Glutamatergic neuron (in vitro differentiated cells): ENCODE results near the gene ANO2. TPM values are rescaled to one million over a fixed set of nuclear protein-coding genes. Genes with fewer than 3 reads are reported as not detected.

Experiments
- DNase-seq: peaks from one replicate; pipeline ENCODE4 v3.0.0; 2022
- H3K27ac Mint-ChIP-seq: one replicate; pipeline ENCODE4 v1.8.0; 2020; ENCODE audit warnings: mild to moderate bottlenecking, mixed read lengths, inconsistent platforms; ENCODE audit not compliant: unreplicated experiment
- H3K27me3 Mint-ChIP-seq: one replicate; pipeline ENCODE4 v1.8.0; 2020; ENCODE audit warnings: mild to moderate bottlenecking, moderate library complexity, mixed read lengths, inconsistent platforms; ENCODE audit not compliant: unreplicated experiment
- H3K36me3 Mint-ChIP-seq: one replicate; pipeline ENCODE4 v1.8.0; 2020; ENCODE audit warnings: mild to moderate bottlenecking, mixed read lengths, inconsistent platforms; ENCODE audit not compliant: unreplicated experiment
- H3K4me1 Mint-ChIP-seq: one replicate; pipeline ENCODE4 v1.8.0; 2020; ENCODE audit warnings: mild to moderate bottlenecking, low read depth, mixed read lengths, inconsistent platforms; ENCODE audit not compliant: unreplicated experiment
- H3K4me3 Mint-ChIP-seq: one replicate; pipeline ENCODE4 v1.8.0; 2020; ENCODE audit warnings: mild to moderate bottlenecking, mixed read lengths, inconsistent platforms; ENCODE audit not compliant: unreplicated experiment
- H3K9me3 Mint-ChIP-seq: one replicate; pipeline ENCODE4 v1.8.0; 2020; ENCODE audit warnings: mild to moderate bottlenecking, moderate library complexity, mixed read lengths, inconsistent platforms; ENCODE audit not compliant: unreplicated experiment
- total RNA-seq: library from RNA; stranded (reverse); fragmentation: NEBNext Ultra II Directional; extraction: Animal tissue kit (Norgen Biotek cat#: 25700); gene quantifications from one replicate; pipeline ENCODE4 v1.2.1, GENCODE V29; 2021; ENCODE audit not compliant: unreplicated experiment
- TF ChIP-seq, protein P1 (sequence below): fragments of 200-600 bp; sonication (generic); IDR thresholded peaks from one replicate; pipeline ENCODE4 v1.5.0; 2021; ENCODE audit not compliant: partially characterized antibody, unreplicated experiment

The ANO2 gene
- total RNA-seq, 1 donor from 2014 or later = not detected

GRCh38 chr12:5946388-5946787, 1.3 kb upstream of the ANO2 start:
- DNase-seq = no peak
- peaks cover 18% of the 10 kb centered on the region for H3K27me3 Mint-ChIP-seq
- peaks cover 6% of the 10 kb centered on the region for H3K36me3 Mint-ChIP-seq
- peaks cover 6% of the 10 kb centered on the region for H3K9me3 Mint-ChIP-seq
- TF ChIP-seq, protein P1, sequence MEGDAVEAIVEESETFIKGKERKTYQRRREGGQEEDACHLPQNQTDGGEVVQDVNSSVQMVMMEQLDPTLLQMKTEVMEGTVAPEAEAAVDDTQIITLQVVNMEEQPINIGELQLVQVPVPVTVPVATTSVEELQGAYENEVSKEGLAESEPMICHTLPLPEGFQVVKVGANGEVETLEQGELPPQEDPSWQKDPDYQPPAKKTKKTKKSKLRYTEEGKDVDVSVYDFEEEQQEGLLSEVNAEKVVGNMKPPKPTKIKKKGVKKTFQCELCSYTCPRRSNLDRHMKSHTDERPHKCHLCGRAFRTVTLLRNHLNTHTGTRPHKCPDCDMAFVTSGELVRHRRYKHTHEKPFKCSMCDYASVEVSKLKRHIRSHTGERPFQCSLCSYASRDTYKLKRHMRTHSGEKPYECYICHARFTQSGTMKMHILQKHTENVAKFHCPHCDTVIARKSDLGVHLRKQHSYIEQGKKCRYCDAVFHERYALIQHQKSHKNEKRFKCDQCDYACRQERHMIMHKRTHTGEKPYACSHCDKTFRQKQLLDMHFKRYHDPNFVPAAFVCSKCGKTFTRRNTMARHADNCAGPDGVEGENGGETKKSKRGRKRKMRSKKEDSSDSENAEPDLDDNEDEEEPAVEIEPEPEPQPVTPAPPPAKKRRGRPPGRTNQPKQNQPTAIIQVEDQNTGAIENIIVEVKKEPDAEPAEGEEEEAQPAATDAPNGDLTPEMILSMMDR = no peak
- peaks cover 5% of the 10 kb centered on the region for H3K4me1 Mint-ChIP-seq
- no peak overlapping the region for H3K27ac Mint-ChIP-seq
- no peak overlapping the region for H3K4me3 Mint-ChIP-seq

DNA sequence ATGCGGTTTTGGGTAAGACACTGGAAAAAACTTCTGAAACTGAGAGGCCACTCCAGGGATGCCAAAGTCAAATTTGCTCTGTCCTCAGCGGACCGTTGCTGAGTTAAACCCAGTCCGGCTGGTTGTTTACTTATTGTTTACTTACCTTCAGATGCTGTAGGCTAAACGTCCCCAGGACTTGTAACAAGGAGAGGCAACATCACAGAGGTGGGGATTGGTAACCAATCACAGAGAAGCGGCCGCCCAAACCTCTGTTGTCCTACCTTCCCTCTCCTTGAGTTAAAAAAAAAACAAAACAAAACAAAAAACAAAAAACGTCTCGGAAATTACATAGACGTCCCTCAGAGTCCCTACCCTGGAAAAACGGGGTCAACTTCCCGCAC, 380 bp downstream of the ANO2 start:
- H3K4me1 Mint-ChIP-seq = peaks cover 5% of the 10 kb centered on the region
- peaks cover 6% of the 10 kb centered on the region for H3K9me3 Mint-ChIP-seq
- no peak overlapping the region for H3K27ac Mint-ChIP-seq
- H3K36me3 Mint-ChIP-seq = peaks cover 6% of the 10 kb centered on the region
- H3K27me3 Mint-ChIP-seq = peaks cover 17% of the 10 kb centered on the region
- no peak for DNase-seq
- TF ChIP-seq, protein P1 = no peak
- H3K4me3 Mint-ChIP-seq = peak overlapping the region; percentile 80

DNA sequence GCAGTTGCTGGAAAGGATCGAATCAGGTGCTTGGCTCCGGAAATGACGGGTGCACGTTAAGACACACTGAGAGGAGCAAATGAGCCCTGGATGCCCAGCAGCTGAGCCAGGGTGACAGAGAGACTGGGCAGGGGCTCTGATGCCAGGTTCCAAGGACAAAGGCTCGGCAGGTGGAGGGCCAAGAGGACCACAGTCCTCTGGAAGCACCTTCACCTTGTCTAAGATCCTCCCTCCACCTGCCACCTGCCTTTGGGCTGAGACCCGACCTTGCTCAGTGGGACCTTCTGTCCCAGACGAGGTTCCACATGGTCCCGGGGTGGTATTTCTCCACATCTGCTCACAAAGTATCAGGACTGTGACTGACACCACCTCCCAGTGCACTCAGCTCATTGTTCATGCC, 1.0 kb downstream of the ANO2 start:
- H3K36me3 Mint-ChIP-seq = peaks cover 11% of the 10 kb centered on the region
- TF ChIP-seq, protein P1 = no peak
- peak overlapping the region; percentile 80 for H3K4me3 Mint-ChIP-seq
- peaks cover 17% of the 10 kb centered on the region for H3K27me3 Mint-ChIP-seq
- no peak overlapping the region for H3K27ac Mint-ChIP-seq
- DNase-seq = no peak
- H3K4me1 Mint-ChIP-seq = peaks cover 5% of the 10 kb centered on the region
- peaks cover 7% of the 10 kb centered on the region for H3K9me3 Mint-ChIP-seq

DNA sequence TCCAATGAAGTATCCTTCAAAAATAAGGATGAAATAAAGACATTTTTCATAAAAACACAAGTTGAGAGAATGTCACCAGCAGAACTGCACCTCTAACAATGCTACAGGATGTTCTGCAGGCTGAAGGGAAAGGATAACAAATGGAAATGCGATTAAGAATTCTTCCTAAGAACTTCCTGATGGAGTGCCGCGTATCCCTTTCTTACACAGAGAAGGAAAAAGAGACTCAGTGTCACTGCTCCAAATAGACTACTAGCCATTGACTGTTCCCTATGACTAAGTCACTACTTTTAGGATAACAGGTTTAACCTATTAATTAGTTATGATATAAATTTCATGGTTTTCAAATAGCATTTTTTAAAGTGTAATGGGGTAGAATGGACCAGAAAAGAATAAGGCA, 3.2 kb downstream of the ANO2 start:
- TF ChIP-seq, protein P1 = no peak
- Mint-ChIP-seq H3K4me3 (no peak overlapping the region), H3K27ac (no peak overlapping the region), H3K4me1 (peaks cover 5% of the 10 kb centered on the region), H3K27me3 (peaks cover 17% of the 10 kb centered on the region), H3K36me3 (peaks cover 11% of the 10 kb centered on the region), H3K9me3 (peaks cover 5% of the 10 kb centered on the region)
- no peak for DNase-seq

- TF ChIP-seq, protein P1 = no peak
- Mint-ChIP-seq H3K27ac (no peak overlapping the region), H3K4me3 (no peak overlapping the region), H3K9me3 (peaks cover 8% of the 10 kb centered on the region), H3K27me3 (peaks cover 5% of the 10 kb centered on the region), H3K4me1 (no peaks in the 10 kb centered on the region), H3K36me3 (peaks cover 4% of the 10 kb centered on the region)
- no peak for DNase-seq
These were observed 17.1 kb downstream of the ANO2 start for GRCh38 chr12:5927732-5928516.
